HEK293 (cell line): Measurements from ENCODE around the gene MIEF2.

Experiments used
- HOXD13 ChIP-seq: sonication (generic); formaldehyde crosslinking; IDR thresholded peaks from 2 replicates; pipeline ENCODE4 v1.8.0; 2022; ENCODE audit warnings: missing genetic modification reagents, borderline replicate concordance
- KLF8 ChIP-seq: fragments of 450-650 bp; formaldehyde crosslinking; IDR thresholded peaks from 2 replicates; pipeline ENCODE4 v1.5.1; 2016; ENCODE audit warnings: missing biosample characterization, missing genetic modification characterization
- MEIS1 ChIP-seq: sonication (generic); formaldehyde crosslinking; IDR thresholded peaks from 2 replicates; pipeline ENCODE4 v1.8.1; 2022; ENCODE audit warnings: missing genetic modification reagents, mild to moderate bottlenecking, borderline replicate concordance
- PRDM10 ChIP-seq: fragments of 450-650 bp; formaldehyde crosslinking; IDR thresholded peaks from 2 replicates; pipeline ENCODE4 v1.5.1; 2016; ENCODE audit warnings: missing biosample characterization, missing genetic modification characterization
- PRDM4 ChIP-seq: fragments of 450-650 bp; formaldehyde crosslinking; IDR thresholded peaks from 2 replicates; pipeline ENCODE4 v1.5.1; 2017; ENCODE audit warnings: missing biosample characterization, missing genetic modification characterization
- WT1 ChIP-seq: fragments of 450-650 bp; formaldehyde crosslinking; IDR thresholded peaks from 2 replicates; pipeline ENCODE4 v1.5.1; 2016; ENCODE audit warnings: missing biosample characterization, missing genetic modification characterization
- ZBTB49 ChIP-seq: fragments of 450-650 bp; formaldehyde crosslinking; IDR thresholded peaks from 2 replicates; pipeline ENCODE4 v1.5.1; 2016; ENCODE audit warnings: missing biosample characterization, missing genetic modification characterization, low read depth
- ZBTB7A ChIP-seq: fragments of 450-650 bp; formaldehyde crosslinking; IDR thresholded peaks from 2 replicates; pipeline ENCODE4 v1.5.1; 2016; ENCODE audit warnings: low read depth, missing biosample characterization, missing genetic modification characterization
- ZBTB8A ChIP-seq: fragments of 450-650 bp; formaldehyde crosslinking; IDR thresholded peaks from 2 replicates; pipeline ENCODE4 v1.5.1; 2016; ENCODE audit warnings: missing biosample characterization, missing genetic modification characterization
- ZFP41 ChIP-seq: fragments of 450-650 bp; formaldehyde crosslinking; IDR thresholded peaks from 2 replicates; pipeline ENCODE4 v1.5.1; 2016; ENCODE audit warnings: missing biosample characterization, missing genetic modification characterization, borderline replicate concordance
- ZNF140 ChIP-seq: fragments of 450-650 bp; formaldehyde crosslinking; IDR thresholded peaks from 2 replicates; pipeline ENCODE4 v1.5.1; 2016; ENCODE audit warnings: missing biosample characterization, missing genetic modification characterization
- ZNF350 ChIP-seq: fragments of 450-650 bp; formaldehyde crosslinking; IDR thresholded peaks from 2 replicates; pipeline ENCODE4 v1.5.0; 2017; ENCODE audit warnings: missing biosample characterization, mild to moderate bottlenecking, missing genetic modification characterization
- ZNF501 ChIP-seq: fragments of 450-650 bp; formaldehyde crosslinking; IDR thresholded peaks from 2 replicates; pipeline ENCODE4 v1.5.1; 2016; ENCODE audit warnings: missing biosample characterization, missing genetic modification characterization
- ZNF521 ChIP-seq: fragments of 450-650 bp; formaldehyde crosslinking; IDR thresholded peaks from 2 replicates; pipeline ENCODE4 v1.5.1; 2017; ENCODE audit warnings: missing biosample characterization, mild to moderate bottlenecking, missing genetic modification characterization
- ZNF529 ChIP-seq: fragments of 450-650 bp; formaldehyde crosslinking; IDR thresholded peaks from 2 replicates; pipeline ENCODE4 v1.5.1; 2017; ENCODE audit warnings: missing genetic modification characterization, missing biosample characterization; ENCODE audit not compliant: insufficient replicate concordance
- ZNF626 ChIP-seq: fragments of 450-650 bp; sonication (Bioruptor Pico); formaldehyde crosslinking; IDR thresholded peaks from 2 replicates; pipeline ENCODE4 v1.5.1; 2018; ENCODE audit warnings: missing biosample characterization, missing genetic modification characterization, inconsistent platforms
- ZNF660 ChIP-seq: fragments of 450-650 bp; IDR thresholded peaks from 2 replicates; pipeline ENCODE4 v1.5.1; 2018; ENCODE audit warnings: missing biosample characterization, mild to moderate bottlenecking, missing genetic modification characterization
- ZNF792 ChIP-seq: fragments of 450-650 bp; formaldehyde crosslinking; IDR thresholded peaks from 2 replicates; pipeline ENCODE4 v1.5.1; 2016; ENCODE audit warnings: missing biosample characterization, missing genetic modification characterization
- ZNF843 ChIP-seq: fragments of 450-650 bp; formaldehyde crosslinking; IDR thresholded peaks from 2 replicates; pipeline ENCODE4 v1.5.1; 2016; ENCODE audit warnings: missing biosample characterization, missing genetic modification characterization
- TF ChIP-seq, protein P1 (sequence below): fragments of 450-650 bp; formaldehyde crosslinking; IDR thresholded peaks from 2 replicates; pipeline ENCODE4 v1.5.1; 2016; ENCODE audit warnings: missing biosample characterization, missing genetic modification characterization
- TF ChIP-seq, protein P2 (sequence below): fragments of 450-650 bp; formaldehyde crosslinking; IDR thresholded peaks from 2 replicates; pipeline ENCODE4 v1.5.1; 2017; ENCODE audit warnings: missing biosample characterization, mild to moderate bottlenecking, missing genetic modification characterization, moderate library complexity
- TF ChIP-seq, protein P3 (sequence below): fragments of 450-650 bp; formaldehyde crosslinking; IDR thresholded peaks from 2 replicates; pipeline ENCODE4 v1.5.1; 2016; ENCODE audit warnings: missing biosample characterization, missing genetic modification characterization
- TF ChIP-seq, protein P4 (sequence below): fragments of 450-650 bp; formaldehyde crosslinking; IDR thresholded peaks from 2 replicates; pipeline ENCODE4 v1.5.1; 2016; ENCODE audit warnings: missing biosample characterization, missing genetic modification characterization

The MIEF2 gene

DNA sequence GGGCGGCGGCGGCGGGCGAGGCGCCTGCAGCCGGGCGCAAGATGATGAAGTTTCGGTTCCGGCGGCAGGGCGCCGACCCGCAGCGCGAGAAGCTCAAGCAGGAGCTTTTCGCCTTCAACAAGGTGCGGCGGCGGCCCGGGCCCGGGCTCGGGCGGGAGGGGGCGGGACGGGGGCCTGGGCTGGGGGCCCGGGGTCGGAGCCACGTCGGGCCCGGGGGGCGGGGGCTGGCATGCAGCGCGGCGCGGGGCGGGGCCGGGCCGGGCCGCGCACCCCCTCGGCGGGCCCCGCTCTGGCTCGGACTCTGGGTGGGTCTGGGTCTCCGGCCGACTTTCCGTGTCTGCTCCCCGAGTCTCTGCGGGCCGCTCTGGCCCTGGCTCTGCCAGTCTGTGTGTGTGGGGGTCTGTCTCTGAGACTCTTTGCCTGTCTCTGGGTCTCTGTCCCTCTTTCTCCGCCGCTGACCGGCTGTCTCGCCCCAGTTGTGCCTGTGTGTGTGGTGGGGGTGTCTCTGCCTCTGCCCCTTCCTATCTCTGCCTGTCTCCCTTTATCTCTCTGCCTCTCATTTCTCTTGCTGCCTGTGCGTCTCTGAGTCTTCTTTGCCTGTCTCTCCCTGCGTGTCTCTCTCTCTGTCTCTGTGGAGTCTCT, 34.7 kb upstream of the MIEF2 start (continued):
- TF ChIP-seq, protein P1, sequence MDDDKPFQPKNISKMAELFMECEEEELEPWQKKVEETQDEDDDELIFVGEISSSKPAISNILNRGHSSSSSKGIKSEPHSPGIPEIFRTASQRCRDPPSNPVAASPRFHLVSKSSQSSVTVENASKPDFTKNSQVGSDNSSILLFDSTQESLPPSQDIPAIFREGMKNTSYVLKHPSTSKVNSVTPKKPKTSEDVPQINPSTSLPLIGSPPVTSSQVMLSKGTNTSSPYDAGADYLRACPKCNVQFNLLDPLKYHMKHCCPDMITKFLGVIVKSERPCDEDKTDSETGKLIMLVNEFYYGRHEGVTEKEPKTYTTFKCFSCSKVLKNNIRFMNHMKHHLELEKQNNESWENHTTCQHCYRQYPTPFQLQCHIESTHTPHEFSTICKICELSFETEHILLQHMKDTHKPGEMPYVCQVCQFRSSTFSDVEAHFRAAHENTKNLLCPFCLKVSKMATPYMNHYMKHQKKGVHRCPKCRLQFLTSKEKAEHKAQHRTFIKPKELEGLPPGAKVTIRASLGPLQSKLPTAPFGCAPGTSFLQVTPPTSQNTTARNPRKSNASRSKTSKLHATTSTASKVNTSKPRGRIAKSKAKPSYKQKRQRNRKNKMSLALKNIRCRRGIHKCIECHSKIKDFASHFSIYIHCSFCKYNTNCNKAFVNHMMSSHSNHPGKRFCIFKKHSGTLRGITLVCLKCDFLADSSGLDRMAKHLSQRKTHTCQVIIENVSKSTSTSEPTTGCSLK (tag by site-specific recombination) = no peak
- TF ChIP-seq ZFP41 (tag by site-specific recombination) (no peak), ZNF350 (tag by site-specific recombination) (no peak), ZNF660 (tag by site-specific recombination) (no peak), PRDM4 (tag by site-specific recombination) (no peak), ZNF529 (no peak), WT1 (tag by site-specific recombination) (no peak), ZBTB8A (tag by site-specific recombination) (peak; percentile 88), ZNF140 (tag by site-specific recombination) (no peak), ZBTB49 (tag by site-specific recombination) (no peak), ZBTB7A (tag by site-specific recombination) (peak; percentile 65; the same call in 1 of the 2 replicates), KLF8 (peak; percentile 33), ZNF626 (tag by site-specific recombination) (no peak), MEIS1 (CRISPR knock-in tag) (no peak), ZNF501 (no peak), ZNF521 (tag by site-specific recombination) (no peak), ZNF843 (no peak), ZNF792 (tag by site-specific recombination) (no peak), PRDM10 (tag by site-specific recombination) (0 out of 2 replicates have a peak, but pooled peaks have one; percentile 20), HOXD13 (CRISPR knock-in tag) (no peak)
- TF ChIP-seq, protein P2, sequence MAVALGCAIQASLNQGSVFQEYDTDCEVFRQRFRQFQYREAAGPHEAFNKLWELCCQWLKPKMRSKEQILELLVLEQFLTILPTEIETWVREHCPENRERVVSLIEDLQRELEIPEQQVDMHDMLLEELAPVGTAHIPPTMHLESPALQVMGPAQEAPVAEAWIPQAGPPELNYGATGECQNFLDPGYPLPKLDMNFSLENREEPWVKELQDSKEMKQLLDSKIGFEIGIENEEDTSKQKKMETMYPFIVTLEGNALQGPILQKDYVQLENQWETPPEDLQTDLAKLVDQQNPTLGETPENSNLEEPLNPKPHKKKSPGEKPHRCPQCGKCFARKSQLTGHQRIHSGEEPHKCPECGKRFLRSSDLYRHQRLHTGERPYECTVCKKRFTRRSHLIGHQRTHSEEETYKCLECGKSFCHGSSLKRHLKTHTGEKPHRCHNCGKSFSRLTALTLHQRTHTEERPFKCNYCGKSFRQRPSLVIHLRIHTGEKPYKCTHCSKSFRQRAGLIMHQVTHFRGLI (tag by site-specific recombination) = no peak
- TF ChIP-seq, protein P3, sequence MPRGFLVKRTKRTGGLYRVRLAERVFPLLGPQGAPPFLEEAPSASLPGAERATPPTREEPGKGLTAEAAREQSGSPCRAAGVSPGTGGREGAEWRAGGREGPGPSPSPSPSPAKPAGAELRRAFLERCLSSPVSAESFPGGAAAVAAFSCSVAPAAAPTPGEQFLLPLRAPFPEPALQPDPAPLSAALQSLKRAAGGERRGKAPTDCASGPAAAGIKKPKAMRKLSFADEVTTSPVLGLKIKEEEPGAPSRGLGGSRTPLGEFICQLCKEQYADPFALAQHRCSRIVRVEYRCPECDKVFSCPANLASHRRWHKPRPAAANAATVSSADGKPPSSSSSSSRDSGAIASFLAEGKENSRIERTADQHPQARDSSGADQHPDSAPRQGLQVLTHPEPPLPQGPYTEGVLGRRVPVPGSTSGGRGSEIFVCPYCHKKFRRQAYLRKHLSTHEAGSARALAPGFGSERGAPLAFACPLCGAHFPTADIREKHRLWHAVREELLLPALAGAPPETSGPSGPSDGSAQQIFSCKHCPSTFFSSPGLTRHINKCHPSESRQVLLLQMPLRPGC = no peak
- TF ChIP-seq, protein P4, sequence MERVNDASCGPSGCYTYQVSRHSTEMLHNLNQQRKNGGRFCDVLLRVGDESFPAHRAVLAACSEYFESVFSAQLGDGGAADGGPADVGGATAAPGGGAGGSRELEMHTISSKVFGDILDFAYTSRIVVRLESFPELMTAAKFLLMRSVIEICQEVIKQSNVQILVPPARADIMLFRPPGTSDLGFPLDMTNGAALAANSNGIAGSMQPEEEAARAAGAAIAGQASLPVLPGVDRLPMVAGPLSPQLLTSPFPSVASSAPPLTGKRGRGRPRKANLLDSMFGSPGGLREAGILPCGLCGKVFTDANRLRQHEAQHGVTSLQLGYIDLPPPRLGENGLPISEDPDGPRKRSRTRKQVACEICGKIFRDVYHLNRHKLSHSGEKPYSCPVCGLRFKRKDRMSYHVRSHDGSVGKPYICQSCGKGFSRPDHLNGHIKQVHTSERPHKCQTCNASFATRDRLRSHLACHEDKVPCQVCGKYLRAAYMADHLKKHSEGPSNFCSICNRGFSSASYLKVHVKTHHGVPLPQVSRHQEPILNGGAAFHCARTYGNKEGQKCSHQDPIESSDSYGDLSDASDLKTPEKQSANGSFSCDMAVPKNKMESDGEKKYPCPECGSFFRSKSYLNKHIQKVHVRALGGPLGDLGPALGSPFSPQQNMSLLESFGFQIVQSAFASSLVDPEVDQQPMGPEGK (tag by site-specific recombination) = peak; percentile 80
